Measurements from ENCODE around the gene ACRBP.

ACRBP gene

DNA sequence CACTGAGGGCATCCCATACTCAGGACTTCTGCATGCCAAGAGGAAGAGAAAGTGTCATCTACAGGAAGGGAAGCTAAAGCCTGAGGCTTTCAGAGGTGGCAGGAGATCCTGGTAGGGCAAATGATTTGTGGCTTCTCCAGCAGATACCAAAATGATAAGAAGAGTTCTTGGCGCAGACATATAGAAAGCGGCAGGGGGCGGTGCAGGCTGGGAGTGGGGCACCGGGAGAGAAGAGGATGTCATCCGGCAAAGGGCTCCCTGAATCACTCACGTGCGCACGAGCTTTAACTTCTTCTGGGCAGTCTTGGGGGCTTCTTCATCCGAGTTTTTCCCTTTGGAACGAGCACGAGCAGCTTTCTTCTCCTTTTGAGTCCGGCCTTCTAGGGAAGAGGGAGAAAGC, 5.2 kb upstream of the ACRBP start:
- H3K27me3 ChIP-seq (ENCODE audit: control insufficient read depth, low read length), result no peaks in the 10 kb centered on the region
- no peaks in the 10 kb centered on the region for H4K20me1 ChIP-seq (ENCODE audit: control insufficient read depth, insufficient read depth, low read depth, low read length)
- no peaks in the 10 kb centered on the region for H3K79me2 ChIP-seq (ENCODE audit: control insufficient read depth, low read length)
- no peak overlapping the region for H3K27ac ChIP-seq (ENCODE audit: low read depth, low read length)
- H3K9me3 ChIP-seq (ENCODE audit: control insufficient read depth, insufficient read depth, low read length), result no peaks in the 10 kb centered on the region
- H3K9me2 ChIP-seq (replicated peaks; ENCODE audit: control insufficient read depth, low read length), result no peaks in the 10 kb centered on the region
- peaks cover 19% of the 10 kb centered on the region for H3K4me1 ChIP-seq (ENCODE audit: control insufficient read depth, low read length)
- TF ChIP-seq EZH2phosphoT487 (IDR thresholded peaks at IDR 0.05; ENCODE audit: borderline replicate concordance, low read length), result no peak
- no peak overlapping the region for H3K4me3 ChIP-seq (ENCODE audit: low read length)
- H3K36me3 ChIP-seq (ENCODE audit: control insufficient read depth, low read length), result peaks cover 46% of the 10 kb centered on the region
- no peak overlapping the region for H3K4me2 ChIP-seq (ENCODE audit: low read length)
- no peaks in the 10 kb centered on the region for H3F3A ChIP-seq (ENCODE audit: control insufficient read depth, insufficient read depth)

DNA sequence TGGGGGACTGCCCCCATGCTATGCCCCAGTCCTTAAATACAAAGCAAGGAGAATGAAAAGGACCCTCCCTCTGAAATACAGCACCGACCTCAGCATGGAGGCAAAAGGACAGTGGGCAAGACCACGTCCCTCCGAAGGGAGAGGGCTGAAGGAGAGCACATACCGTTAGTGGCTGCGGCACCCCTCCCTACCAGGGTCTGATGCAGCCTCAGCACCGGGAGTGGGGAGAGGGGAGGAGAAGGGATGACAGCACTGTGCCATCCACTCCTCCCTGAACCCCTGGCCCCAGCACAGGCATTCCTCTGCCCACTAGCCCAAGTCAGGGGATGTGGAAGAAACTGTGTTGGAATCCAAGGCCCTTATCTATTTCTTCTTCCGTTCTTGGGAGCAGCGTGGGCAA, 3.6 kb upstream of the ACRBP start:
- peaks cover 50% of the 10 kb centered on the region for H3K36me3 ChIP-seq (ENCODE audit: control insufficient read depth, low read length)
- TF ChIP-seq EZH2phosphoT487 (IDR thresholded peaks at IDR 0.05; ENCODE audit: borderline replicate concordance, low read length), result no peak
- TF ChIP-seq, protein P1, sequence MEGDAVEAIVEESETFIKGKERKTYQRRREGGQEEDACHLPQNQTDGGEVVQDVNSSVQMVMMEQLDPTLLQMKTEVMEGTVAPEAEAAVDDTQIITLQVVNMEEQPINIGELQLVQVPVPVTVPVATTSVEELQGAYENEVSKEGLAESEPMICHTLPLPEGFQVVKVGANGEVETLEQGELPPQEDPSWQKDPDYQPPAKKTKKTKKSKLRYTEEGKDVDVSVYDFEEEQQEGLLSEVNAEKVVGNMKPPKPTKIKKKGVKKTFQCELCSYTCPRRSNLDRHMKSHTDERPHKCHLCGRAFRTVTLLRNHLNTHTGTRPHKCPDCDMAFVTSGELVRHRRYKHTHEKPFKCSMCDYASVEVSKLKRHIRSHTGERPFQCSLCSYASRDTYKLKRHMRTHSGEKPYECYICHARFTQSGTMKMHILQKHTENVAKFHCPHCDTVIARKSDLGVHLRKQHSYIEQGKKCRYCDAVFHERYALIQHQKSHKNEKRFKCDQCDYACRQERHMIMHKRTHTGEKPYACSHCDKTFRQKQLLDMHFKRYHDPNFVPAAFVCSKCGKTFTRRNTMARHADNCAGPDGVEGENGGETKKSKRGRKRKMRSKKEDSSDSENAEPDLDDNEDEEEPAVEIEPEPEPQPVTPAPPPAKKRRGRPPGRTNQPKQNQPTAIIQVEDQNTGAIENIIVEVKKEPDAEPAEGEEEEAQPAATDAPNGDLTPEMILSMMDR (IDR thresholded peaks at IDR 0.05; ENCODE audit: low read depth, low read length, poor library complexity, severe bottlenecking), result no peak

DNA sequence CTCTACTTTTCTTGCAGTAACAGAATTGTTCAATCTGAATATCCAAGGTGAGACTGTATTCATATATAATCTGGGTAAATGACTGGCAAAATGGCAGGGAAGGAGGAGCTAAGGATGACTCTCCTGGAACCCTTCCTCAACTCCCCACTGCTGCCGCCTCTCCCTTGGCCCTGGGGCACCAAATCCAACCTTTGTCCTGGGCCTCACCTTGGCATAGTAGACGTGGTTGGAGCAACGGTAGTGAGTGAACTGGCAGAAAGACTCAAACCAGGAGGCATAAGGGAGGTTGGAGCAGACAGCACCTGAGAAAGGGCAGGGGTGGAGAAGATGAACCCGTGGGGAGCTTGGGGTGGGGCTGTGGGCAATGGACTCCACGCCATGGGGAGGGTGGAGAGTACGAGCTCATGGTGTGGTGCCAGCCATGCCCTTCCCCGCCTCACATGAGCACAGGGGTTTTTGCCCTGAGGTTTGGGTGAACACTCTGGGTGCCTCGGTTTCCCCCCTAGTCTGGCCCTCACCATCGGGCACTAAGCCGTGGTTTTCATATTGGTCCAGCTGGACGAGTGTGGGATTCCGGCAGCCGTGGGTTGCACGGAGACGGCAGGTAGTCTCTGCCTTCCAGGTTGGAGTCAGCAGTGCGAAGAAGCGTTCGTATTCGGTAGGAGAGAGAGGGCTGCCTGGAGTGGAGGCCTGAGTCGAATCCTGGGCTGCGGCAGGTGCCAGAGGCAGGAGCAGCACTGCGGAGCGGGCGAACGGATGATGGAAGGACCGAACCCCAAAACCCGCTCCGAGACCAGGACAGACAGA, 753 bp downstream of the ACRBP start:
- TF ChIP-seq, protein P1 (IDR thresholded peaks at IDR 0.05; ENCODE audit: low read depth, low read length, poor library complexity, severe bottlenecking), result no peak
- no peak for TF ChIP-seq EZH2phosphoT487 (IDR thresholded peaks at IDR 0.05; ENCODE audit: borderline replicate concordance, low read length)
- Histone ChIP-seq H3K9me2 (replicated peaks; ENCODE audit: control insufficient read depth, low read length) (no peaks in the 10 kb centered on the region), H3K4me3 (ENCODE audit: low read length) (peak overlapping the region; percentile 90), H3K9me3 (ENCODE audit: control insufficient read depth, insufficient read depth, low read length) (no peaks in the 10 kb centered on the region), H3K4me2 (ENCODE audit: low read length) (peak overlapping the region; percentile 97), H3K79me2 (ENCODE audit: control insufficient read depth, low read length) (peaks cover 12% of the 10 kb centered on the region), H3K27me3 (ENCODE audit: control insufficient read depth, low read length) (no peaks in the 10 kb centered on the region), H4K20me1 (ENCODE audit: control insufficient read depth, insufficient read depth, low read depth, low read length) (no peaks in the 10 kb centered on the region), H3K27ac (ENCODE audit: low read depth, low read length) (peak overlapping the region; percentile 49), H3F3A (ENCODE audit: control insufficient read depth, insufficient read depth) (peaks cover 21% of the 10 kb centered on the region), H3K36me3 (ENCODE audit: control insufficient read depth, low read length) (peaks cover 37% of the 10 kb centered on the region), H3K4me1 (ENCODE audit: control insufficient read depth, low read length) (peaks cover 54% of the 10 kb centered on the region)

More for the DNA sequence above, 3.6 kb upstream of the ACRBP start:
- no peak overlapping the region for H3K27ac ChIP-seq (ENCODE audit: low read depth, low read length)
- H3K4me2 ChIP-seq (ENCODE audit: low read length), result no peak overlapping the region
- no peaks in the 10 kb centered on the region for H3K9me3 ChIP-seq (ENCODE audit: control insufficient read depth, insufficient read depth, low read length)
- peaks cover 18% of the 10 kb centered on the region for H3K4me1 ChIP-seq (ENCODE audit: control insufficient read depth, low read length)
- H3F3A ChIP-seq (ENCODE audit: control insufficient read depth, insufficient read depth), result no peaks in the 10 kb centered on the region
- H3K27me3 ChIP-seq (ENCODE audit: control insufficient read depth, low read length), result no peaks in the 10 kb centered on the region
- no peaks in the 10 kb centered on the region for H3K9me2 ChIP-seq (replicated peaks; ENCODE audit: control insufficient read depth, low read length)
- H3K79me2 ChIP-seq (ENCODE audit: control insufficient read depth, low read length), result peaks cover 12% of the 10 kb centered on the region
- no peak overlapping the region for H3K4me3 ChIP-seq (ENCODE audit: low read length)
- no peaks in the 10 kb centered on the region for H4K20me1 ChIP-seq (ENCODE audit: control insufficient read depth, insufficient read depth, low read depth, low read length)

DNA sequence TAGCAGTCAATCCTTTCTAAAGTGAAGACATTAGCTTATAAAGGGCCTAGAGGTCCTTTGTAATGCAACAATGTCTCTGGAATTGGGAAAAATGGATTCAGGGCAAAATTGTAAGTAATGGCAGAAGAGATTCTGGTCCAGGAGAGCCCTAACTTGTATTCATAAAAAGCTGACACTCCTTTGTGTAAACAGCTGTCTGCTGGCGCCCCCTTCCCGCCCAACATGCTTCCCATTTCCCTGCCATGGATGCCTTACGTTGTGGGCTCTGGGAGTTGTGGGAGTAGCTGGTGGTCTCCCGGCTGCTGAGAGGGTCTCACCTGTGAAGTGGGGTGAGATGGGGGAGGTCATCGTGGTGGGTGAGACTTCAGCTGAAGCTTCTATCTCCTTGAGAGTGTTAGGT, 2.3 kb downstream of the ACRBP start:
- Histone ChIP-seq H3K36me3 (ENCODE audit: control insufficient read depth, low read length) (peaks cover 25% of the 10 kb centered on the region), H3K9me3 (ENCODE audit: control insufficient read depth, insufficient read depth, low read length) (no peaks in the 10 kb centered on the region), H3K4me2 (ENCODE audit: low read length) (peak overlapping the region; percentile 94), H3K4me3 (ENCODE audit: low read length) (peak overlapping the region; percentile 77), H3F3A (ENCODE audit: control insufficient read depth, insufficient read depth) (peaks cover 21% of the 10 kb centered on the region), H3K79me2 (ENCODE audit: control insufficient read depth, low read length) (peaks cover 12% of the 10 kb centered on the region), H3K27me3 (ENCODE audit: control insufficient read depth, low read length) (no peaks in the 10 kb centered on the region), H3K9me2 (replicated peaks; ENCODE audit: control insufficient read depth, low read length) (no peaks in the 10 kb centered on the region), H3K27ac (ENCODE audit: low read depth, low read length) (peak overlapping the region; percentile 97), H3K4me1 (ENCODE audit: control insufficient read depth, low read length) (peaks cover 54% of the 10 kb centered on the region), H4K20me1 (ENCODE audit: control insufficient read depth, insufficient read depth, low read depth, low read length) (no peaks in the 10 kb centered on the region)
- TF ChIP-seq, protein P1 (IDR thresholded peaks at IDR 0.05; ENCODE audit: low read depth, low read length, poor library complexity, severe bottlenecking), result peak; percentile 39
- no peak for TF ChIP-seq EZH2phosphoT487 (IDR thresholded peaks at IDR 0.05; ENCODE audit: borderline replicate concordance, low read length)

Data from DOHH2 (cell line).